SU-DHL-6 (cell line): ENCODE measurements around the gene ZNF22.

Experiments used
- CTCF ChIP-seq: fragments of 200-600 bp; sonication (generic); IDR thresholded peaks from one replicate; pipeline ENCODE4 v1.5.1; 2017; ENCODE audit warnings: antibody characterized with exemption, mild to moderate bottlenecking, low read length, moderate library complexity; ENCODE audit not compliant: insufficient read depth, poor library complexity, severe bottlenecking
- EZH2phosphoT487 ChIP-seq: fragments of 200-600 bp; sonication (generic), shearing (Covaris generic); conservative IDR thresholded peaks from 2 replicates; pipeline ENCODE4 v1.6.1; 2018; ENCODE audit warnings: mild to moderate bottlenecking, antibody characterized with exemption, low read length, moderate library complexity, mixed read lengths

- TF ChIP-seq CTCF: no peak
- no peak for TF ChIP-seq EZH2phosphoT487
Measured at GRCh38 chr10:45050551-45051235, 50.0 kb downstream of the ZNF22 start.
